Neural cell (in vitro differentiated cells): ENCODE results near the gene LTBP1.

Source experiments
- CTCF ChIP-seq: fragments of 450-650 bp; IDR thresholded peaks from 2 replicates; pipeline ENCODE4 v1.5.1; 2014; ENCODE audit warnings: antibody characterized with exemption, mild to moderate bottlenecking, moderate library complexity; ENCODE audit not compliant: poor library complexity, severe bottlenecking
- EP300 ChIP-seq: fragments of 450-650 bp; conservative IDR thresholded peaks from 2 replicates; pipeline ENCODE4 v1.6.1; 2014; ENCODE audit warnings: antibody characterized with exemption, mild to moderate bottlenecking, moderate library complexity; ENCODE audit not compliant: poor library complexity, severe bottlenecking
- EZH2 ChIP-seq: fragments of 200-600, 300-800 bp; shearing (Covaris generic), sonication (generic); IDR thresholded peaks from 2 replicates; pipeline ENCODE4 v1.6.1; 2014; ENCODE audit warnings: antibody characterized with exemption, low read length, borderline replicate concordance, mild to moderate bottlenecking; ENCODE audit not compliant: insufficient read depth, poor library complexity, severe bottlenecking
- POLR2AphosphoS5 ChIP-seq: IDR thresholded peaks from 2 replicates; pipeline ENCODE4 v1.6.1; 2012
- RAD21 ChIP-seq: fragments of 450-650 bp; conservative IDR thresholded peaks from 2 replicates; pipeline ENCODE4 v1.6.1; 2014; ENCODE audit warnings: antibody characterized with exemption, mild to moderate bottlenecking, moderate library complexity
- SMC3 ChIP-seq: fragments of 450-650 bp; conservative IDR thresholded peaks from 2 replicates; pipeline ENCODE4 v1.6.1; 2014; ENCODE audit warnings: antibody characterized with exemption, mild to moderate bottlenecking, moderate library complexity; ENCODE audit not compliant: poor library complexity
- TAF1 ChIP-seq: IDR thresholded peaks from 2 replicates; pipeline ENCODE4 v1.6.1; 2012; ENCODE audit warnings: low read depth
- TF ChIP-seq, protein P1 (sequence below): IDR thresholded peaks from 2 replicates; pipeline ENCODE4 v1.6.1; 2012; ENCODE audit warnings: borderline replicate concordance

GRCh38 chr2:33430077-33430476, 483.3 kb downstream of the LTBP1 start:
- TF ChIP-seq CTCF (no peak), POLR2AphosphoS5 (no peak), TAF1 (no peak), EP300 (no peak), RAD21 (no peak), EZH2 (no peak), SMC3 (no peak)
- TF ChIP-seq, protein P1, sequence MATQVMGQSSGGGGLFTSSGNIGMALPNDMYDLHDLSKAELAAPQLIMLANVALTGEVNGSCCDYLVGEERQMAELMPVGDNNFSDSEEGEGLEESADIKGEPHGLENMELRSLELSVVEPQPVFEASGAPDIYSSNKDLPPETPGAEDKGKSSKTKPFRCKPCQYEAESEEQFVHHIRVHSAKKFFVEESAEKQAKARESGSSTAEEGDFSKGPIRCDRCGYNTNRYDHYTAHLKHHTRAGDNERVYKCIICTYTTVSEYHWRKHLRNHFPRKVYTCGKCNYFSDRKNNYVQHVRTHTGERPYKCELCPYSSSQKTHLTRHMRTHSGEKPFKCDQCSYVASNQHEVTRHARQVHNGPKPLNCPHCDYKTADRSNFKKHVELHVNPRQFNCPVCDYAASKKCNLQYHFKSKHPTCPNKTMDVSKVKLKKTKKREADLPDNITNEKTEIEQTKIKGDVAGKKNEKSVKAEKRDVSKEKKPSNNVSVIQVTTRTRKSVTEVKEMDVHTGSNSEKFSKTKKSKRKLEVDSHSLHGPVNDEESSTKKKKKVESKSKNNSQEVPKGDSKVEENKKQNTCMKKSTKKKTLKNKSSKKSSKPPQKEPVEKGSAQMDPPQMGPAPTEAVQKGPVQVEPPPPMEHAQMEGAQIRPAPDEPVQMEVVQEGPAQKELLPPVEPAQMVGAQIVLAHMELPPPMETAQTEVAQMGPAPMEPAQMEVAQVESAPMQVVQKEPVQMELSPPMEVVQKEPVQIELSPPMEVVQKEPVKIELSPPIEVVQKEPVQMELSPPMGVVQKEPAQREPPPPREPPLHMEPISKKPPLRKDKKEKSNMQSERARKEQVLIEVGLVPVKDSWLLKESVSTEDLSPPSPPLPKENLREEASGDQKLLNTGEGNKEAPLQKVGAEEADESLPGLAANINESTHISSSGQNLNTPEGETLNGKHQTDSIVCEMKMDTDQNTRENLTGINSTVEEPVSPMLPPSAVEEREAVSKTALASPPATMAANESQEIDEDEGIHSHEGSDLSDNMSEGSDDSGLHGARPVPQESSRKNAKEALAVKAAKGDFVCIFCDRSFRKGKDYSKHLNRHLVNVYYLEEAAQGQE, result no peak
